HG02588 (cell line): ENCODE data around the gene TEX36.
"Not testable (repeated sequence)": the region's sequence is repeated elsewhere in the genome, so short reads cannot be mapped to it uniquely, and the experiment has no call there.

Source experiments
- ATAC-seq: cut with Tn5 transposase; IDR thresholded peaks from one replicate; pipeline ENCODE4 v1.9.1; 2021; ENCODE audit warnings: mild to moderate bottlenecking, moderate library complexity; ENCODE audit not compliant: unreplicated experiment

Gene TEX36

GRCh38 chr10:125692601-125693523 lies 9.9 kb upstream of the TEX36 start:
- ATAC-seq = no peak

DNA sequence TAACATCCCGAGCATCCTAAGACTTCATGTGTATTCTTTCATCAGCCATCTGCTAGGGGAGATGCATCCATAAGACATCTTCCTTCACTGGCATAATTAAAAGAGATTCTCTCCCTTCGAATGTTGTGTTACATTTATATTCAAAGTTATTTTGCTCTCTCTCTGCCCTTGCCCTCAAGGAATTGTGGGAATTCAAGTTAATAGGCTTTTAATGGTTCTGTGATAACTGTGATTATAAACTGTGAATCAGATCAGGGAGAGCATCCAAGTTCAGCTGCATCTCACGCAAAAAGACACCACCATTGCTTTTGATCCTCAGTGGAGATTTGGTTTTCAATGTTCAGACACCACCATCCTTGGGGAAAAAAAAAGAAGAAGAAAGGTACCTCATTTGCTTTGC lies 9.2 kb upstream of the TEX36 start:
- no peak for ATAC-seq

- ATAC-seq = no peak
Measured at GRCh38 chr10:125691160-125691981, 8.4 kb upstream of the TEX36 start.

GRCh38 chr10:125689955-125690569 lies 7.1 kb upstream of the TEX36 start:
- no peak for ATAC-seq

DNA sequence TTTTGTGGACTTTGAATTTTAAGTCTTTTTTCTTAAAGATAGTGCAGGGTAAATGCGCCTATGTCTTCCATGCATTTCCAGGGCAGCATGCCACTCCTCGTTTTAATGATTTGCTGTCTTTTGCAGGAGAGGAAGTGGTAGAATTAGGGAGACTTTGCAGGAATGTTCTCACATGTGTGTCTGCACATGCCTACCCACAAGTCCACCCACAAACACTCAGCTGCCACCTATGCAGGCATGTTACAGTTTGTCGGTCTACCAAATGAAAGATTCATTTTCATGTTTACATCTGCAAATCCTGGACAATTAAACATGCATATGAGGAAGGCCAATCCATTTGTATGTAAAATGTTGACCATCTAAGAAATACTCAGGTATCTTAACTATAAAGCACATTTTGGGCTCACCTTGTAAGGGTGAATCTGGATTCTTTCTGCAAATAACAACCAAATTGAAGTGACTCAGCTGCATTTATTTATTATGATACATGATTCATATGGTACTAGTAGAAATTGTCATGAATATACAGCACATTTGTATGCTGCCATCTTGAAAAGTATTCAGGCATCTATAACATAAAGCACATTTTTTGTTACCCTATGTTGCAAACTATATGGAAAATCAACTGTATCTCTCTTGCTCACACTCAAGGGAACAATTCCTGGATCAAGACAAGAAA lies 4.7 kb upstream of the TEX36 start:
- no peak for ATAC-seq

DNA sequence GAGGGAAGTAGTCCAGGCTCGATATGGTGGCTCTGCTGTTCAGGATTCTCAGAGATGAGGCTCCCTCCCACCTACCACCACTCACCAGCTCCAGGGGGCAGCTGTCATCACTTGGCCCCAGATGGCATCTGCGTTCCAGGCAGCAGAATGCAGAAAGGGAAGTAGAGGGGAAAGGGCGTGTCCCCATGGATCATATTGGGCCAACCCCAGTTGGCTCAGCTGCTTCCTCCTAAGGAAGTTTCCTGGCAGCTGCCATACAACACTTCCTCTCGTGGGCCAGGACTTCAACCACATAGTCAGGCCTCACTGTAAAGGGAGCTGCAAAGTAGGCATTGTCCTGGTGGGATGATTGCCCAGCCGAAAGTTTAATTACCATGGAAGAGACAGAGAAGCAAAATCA lies 1.6 kb upstream of the TEX36 start:
- no peak for ATAC-seq

DNA sequence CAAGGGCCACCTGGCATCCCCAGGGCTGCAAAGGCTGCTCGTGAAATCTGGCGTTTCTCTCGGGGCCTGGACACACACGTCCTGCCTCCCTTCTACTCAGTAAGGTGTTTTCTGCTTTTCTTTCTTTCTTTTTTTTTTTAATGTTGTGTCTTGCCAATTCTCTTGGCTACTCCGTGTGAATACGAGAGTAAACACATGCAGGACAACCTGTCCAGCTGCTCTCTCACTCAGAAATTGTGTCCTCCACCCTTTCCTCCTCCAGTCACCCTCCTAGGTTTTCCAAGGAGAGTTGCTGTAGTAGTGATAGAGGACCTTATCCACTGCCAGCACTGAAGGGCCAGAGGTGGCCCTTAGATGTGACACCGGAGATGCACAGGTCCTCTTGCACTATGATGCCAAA lies 858 bp upstream of the TEX36 start:
- ATAC-seq = no peak

- ATAC-seq = no peak
Measured at GRCh38 chr10:125679436-125679835, 3.5 kb downstream of the TEX36 start.

DNA sequence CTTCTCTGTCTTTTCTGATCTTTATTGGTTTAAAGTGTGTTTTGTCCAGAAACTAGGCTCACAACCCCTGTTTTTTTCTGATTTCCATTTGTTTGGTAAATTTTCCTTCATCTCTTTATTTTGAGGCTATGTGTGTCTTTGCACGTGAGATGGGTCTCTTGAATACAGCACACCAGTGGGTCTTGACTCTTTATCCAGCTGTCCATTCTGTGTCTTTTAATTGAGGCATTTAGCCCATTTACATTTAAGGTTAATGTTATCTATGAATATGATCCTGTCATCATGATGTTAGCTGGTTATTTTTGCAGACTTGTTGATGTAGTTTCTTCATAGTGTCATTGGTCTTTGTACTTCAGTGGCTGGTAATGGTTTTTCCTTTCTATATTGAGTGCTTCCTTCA lies 10.1 kb downstream of the TEX36 start:
- no peak for ATAC-seq

- no peak for ATAC-seq
Measured at GRCh38 chr10:125662584-125662983, 20.4 kb downstream of the TEX36 start.

DNA sequence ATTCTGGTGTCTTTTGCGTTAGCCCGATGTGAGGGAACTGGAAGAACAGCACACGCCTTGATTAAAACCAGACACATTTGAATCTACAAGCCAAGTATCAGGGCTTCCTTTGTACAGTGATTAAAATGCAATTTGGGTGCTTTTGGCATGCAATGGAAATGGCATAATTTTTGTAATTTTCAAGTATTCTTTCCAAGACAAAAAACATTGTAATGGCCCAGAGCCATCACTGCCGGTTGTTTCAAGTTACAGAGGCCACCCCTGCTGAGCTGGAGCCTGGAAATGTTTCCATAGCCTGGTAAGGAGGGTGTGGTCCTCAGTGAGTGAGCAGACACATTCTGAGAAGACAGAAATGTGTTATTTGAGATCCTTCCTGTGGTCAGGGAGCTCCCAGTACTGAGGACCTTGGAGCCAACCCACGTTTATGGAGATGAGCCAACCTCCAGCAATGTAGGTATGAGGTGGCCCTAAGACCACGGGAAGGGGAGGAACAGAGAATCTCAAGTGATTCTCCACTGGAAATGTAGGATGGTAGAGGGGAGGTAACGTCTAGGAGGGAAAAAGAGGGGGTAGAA lies 20.9 kb downstream of the TEX36 start:
- ATAC-seq = no peak

- no peak for ATAC-seq
Measured at GRCh38 chr10:125661431-125661940, 21.5 kb downstream of the TEX36 start.

- ATAC-seq = no peak
Measured at GRCh38 chr10:125659071-125659470, 23.9 kb downstream of the TEX36 start.

DNA sequence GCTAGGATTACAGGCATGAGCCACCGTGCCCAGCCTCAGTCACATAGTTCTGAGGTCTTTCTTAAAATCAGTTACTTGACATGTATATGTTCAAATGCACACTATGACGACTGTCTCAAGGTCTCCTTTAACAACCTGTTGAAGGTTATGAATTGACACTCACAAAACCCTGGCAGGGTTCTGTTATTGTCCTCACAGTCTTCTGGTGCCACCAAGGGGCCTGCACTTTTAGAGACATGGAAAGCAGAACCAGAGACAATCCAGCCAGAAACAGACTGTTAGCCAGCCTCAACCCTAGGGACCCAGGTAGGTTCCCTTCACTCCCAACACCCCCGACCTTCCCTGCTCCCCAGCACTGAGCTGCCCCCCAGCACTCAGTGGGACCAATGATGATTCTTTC lies 26.4 kb downstream of the TEX36 start:
- no peak for ATAC-seq

- ATAC-seq = not testable (repeated sequence)
Measured at GRCh38 chr10:125653113-125653512, 29.9 kb downstream of the TEX36 start.

GRCh38 chr10:125646311-125646710 lies 36.7 kb downstream of the TEX36 start:
- ATAC-seq = no peak

DNA sequence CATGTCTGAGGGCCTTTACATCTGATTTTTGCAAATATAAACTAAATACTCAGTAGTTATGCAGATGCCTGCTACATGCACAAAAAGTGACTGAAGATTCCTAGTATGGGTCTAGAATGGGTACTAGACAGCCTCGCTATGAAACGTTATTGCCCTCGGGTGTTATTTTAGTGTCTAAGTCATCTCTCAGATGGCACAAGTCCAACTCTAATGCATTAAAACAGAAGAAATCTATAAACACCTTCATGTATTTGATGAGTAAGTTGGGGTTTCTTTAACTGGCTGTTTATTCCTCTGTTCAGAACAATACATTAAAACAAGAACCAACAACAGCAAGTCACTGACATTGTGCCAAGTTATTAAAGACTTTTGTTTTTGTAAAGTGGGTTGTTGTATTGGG lies 41.6 kb downstream of the TEX36 start:
- no peak for ATAC-seq

- ATAC-seq = no peak
Measured at GRCh38 chr10:125640653-125641052, 42.3 kb downstream of the TEX36 start.

DNA sequence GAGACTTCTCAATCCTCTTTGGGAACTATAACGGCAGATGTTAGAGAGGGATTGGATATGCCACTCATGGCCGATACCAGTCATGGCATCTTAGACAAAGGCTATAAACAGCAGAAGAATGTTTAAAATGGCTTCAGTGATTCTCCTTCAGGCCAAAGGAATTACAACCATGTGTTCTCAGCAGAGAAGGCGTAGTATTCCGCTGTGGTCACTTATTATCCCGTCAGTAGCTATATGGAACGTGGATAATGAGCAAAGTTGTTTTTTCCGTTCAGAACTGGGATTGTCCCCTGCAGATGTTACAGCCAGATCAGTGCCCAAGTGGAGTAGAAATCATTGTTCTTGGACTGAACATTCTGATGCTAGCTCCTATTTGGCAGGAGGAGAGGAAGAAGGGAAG lies 43.1 kb downstream of the TEX36 start:
- no peak for ATAC-seq

DNA sequence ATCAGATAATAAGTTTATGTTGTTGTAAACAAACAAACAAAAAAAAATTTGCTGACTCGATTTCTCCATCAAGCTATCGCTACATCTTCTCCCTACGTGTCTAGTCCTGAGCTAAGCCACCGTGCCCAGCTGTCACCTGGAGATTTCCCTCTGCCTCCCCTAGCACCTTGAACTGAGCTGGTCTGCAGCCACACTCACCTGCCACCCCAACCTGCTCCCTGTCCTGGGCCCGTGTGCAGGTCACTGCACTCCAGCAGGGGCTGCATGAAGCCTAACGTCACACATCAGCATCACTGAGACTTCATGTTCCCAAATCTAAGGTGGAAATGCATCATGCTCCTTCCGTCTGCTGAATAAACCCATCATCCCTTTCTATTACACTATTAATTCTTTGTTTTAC lies 44.4 kb downstream of the TEX36 start:
- ATAC-seq = no peak
